Astrocyte (in vitro differentiated cells and primary cell): ENCODE data around the gene CHST15. TPM values are rescaled to one million over a fixed set of nuclear protein-coding genes. Genes with fewer than 3 reads are reported as not detected.

ENCODE experiments used
- DNase-seq: peaks from one replicate; pipeline ENCODE4 v3.0.0-alpha.2; 2010; ENCODE audit warnings: low read depth
- FAIRE-seq: peaks from 2 replicates; lab custom pipeline; 2011; peaks lifted over from hg19 to GRCh38; lab: Jason Lieb, UNC
- H2AFZ ChIP-seq: 2 replicates; pipeline ENCODE4 v1.6.0; 2012; ENCODE audit warnings: low read depth, low read length, inconsistent platforms
- H3K27ac ChIP-seq: 2 replicates; pipeline ENCODE4 v1.5.1; 2011; ENCODE audit warnings: low read depth, low read length, inconsistent platforms
- H3K27me3 ChIP-seq: 2 replicates; pipeline ENCODE4 v1.6.0; 2011; ENCODE audit warnings: low read length, inconsistent platforms; ENCODE audit not compliant: insufficient read depth
- H3K36me3 ChIP-seq: 2 replicates; pipeline ENCODE4 v1.5.1; 2011; ENCODE audit warnings: low read length, inconsistent platforms; ENCODE audit not compliant: insufficient read depth
- H3K4me1 ChIP-seq: 2 replicates; pipeline ENCODE4 v1.5.1; 2011; ENCODE audit warnings: low read length, inconsistent platforms; ENCODE audit not compliant: insufficient read depth
- H3K4me2 ChIP-seq: 2 replicates; pipeline ENCODE4 v1.6.0; 2012; ENCODE audit warnings: low read length, inconsistent platforms
- H3K4me3 ChIP-seq: 2 replicates; pipeline ENCODE4 v1.5.1; 2011; ENCODE audit warnings: low read depth, mild to moderate bottlenecking, low read length, inconsistent platforms; ENCODE audit not compliant: insufficient read depth
- H3K79me2 ChIP-seq: 2 replicates; pipeline ENCODE4 v1.6.0; 2012; ENCODE audit warnings: mild to moderate bottlenecking, low read length, inconsistent platforms; ENCODE audit not compliant: insufficient read depth
- H3K9ac ChIP-seq: 2 replicates; pipeline ENCODE4 v1.6.0; 2012; ENCODE audit warnings: mild to moderate bottlenecking, low read length, inconsistent platforms
- H3K9me3 ChIP-seq: 2 replicates; pipeline ENCODE4 v1.5.1; 2012; ENCODE audit warnings: low read depth, mild to moderate bottlenecking, low read length, inconsistent platforms; ENCODE audit not compliant: insufficient read depth
- H4K20me1 ChIP-seq: 2 replicates; pipeline ENCODE4 v1.6.0; 2012; ENCODE audit warnings: low read length, inconsistent platforms; ENCODE audit not compliant: insufficient read depth
- H3K27ac Mint-ChIP-seq: one replicate; pipeline ENCODE4 v1.8.0; 2021; ENCODE audit warnings: mild to moderate bottlenecking, mixed read lengths; ENCODE audit not compliant: unreplicated experiment
- H3K27me3 Mint-ChIP-seq: one replicate; pipeline ENCODE4 v1.8.0; 2021; ENCODE audit warnings: low read depth, mixed read lengths; ENCODE audit not compliant: unreplicated experiment
- H3K36me3 Mint-ChIP-seq: one replicate; pipeline ENCODE4 v1.8.0; 2021; ENCODE audit warnings: low read depth, mixed read lengths; ENCODE audit not compliant: unreplicated experiment
- H3K4me1 Mint-ChIP-seq: one replicate; pipeline ENCODE4 v1.8.0; 2021; ENCODE audit warnings: low read depth, mixed read lengths; ENCODE audit not compliant: unreplicated experiment
- H3K4me3 Mint-ChIP-seq: one replicate; pipeline ENCODE4 v1.8.0; 2021; ENCODE audit warnings: mild to moderate bottlenecking, moderate library complexity, mixed read lengths; ENCODE audit not compliant: unreplicated experiment
- H3K9me3 Mint-ChIP-seq: one replicate; pipeline ENCODE4 v1.8.0; 2021; ENCODE audit warnings: mild to moderate bottlenecking, mixed read lengths; ENCODE audit not compliant: unreplicated experiment
- EZH2 ChIP-seq: IDR thresholded peaks from 2 replicates; pipeline ENCODE4 v1.6.1; 2012; ENCODE audit warnings: mild to moderate bottlenecking, low read length, inconsistent platforms; ENCODE audit not compliant: insufficient read depth
- total RNA-seq: library from RNA; stranded (reverse); gene quantifications from 2 replicates; pipeline ENCODE4 v1.2.1, GENCODE V29; 2021
- TF ChIP-seq, protein P1 (sequence below): IDR thresholded peaks from 2 replicates; pipeline ENCODE4 v1.5.1; 2011; ENCODE audit warnings: low read depth, mild to moderate bottlenecking, inconsistent platforms, low read length, moderate library complexity; ENCODE audit not compliant: insufficient read depth

CHST15 gene
- total RNA-seq, 1 donor from 2014 or later = 20.6 TPM

- H3K4me3 ChIP-seq = no peak overlapping the region
- peak overlapping the region; percentile 45 for H3K27ac ChIP-seq
- H4K20me1 ChIP-seq = peaks cover 35% of the 10 kb centered on the region
- H3K79me2 ChIP-seq = no peaks in the 10 kb centered on the region
- peak overlapping the region; percentile 33 for H3K9ac ChIP-seq
- FAIRE-seq (no peak), DNase-seq (peak; percentile 92)
- peaks cover 9% of the 10 kb centered on the region for H3K36me3 Mint-ChIP-seq
- peaks cover 31% of the 10 kb centered on the region for H3K4me1 Mint-ChIP-seq
- no peak overlapping the region for H2AFZ ChIP-seq
- peaks cover 4% of the 10 kb centered on the region for H3K27me3 Mint-ChIP-seq
- H3K4me2 ChIP-seq = peak overlapping the region; percentile 64
- H3K9me3 Mint-ChIP-seq = no peaks in the 10 kb centered on the region
- H3K27me3 ChIP-seq = peaks cover 21% of the 10 kb centered on the region
- no peaks in the 10 kb centered on the region for H3K9me3 ChIP-seq
- TF ChIP-seq, protein P1, sequence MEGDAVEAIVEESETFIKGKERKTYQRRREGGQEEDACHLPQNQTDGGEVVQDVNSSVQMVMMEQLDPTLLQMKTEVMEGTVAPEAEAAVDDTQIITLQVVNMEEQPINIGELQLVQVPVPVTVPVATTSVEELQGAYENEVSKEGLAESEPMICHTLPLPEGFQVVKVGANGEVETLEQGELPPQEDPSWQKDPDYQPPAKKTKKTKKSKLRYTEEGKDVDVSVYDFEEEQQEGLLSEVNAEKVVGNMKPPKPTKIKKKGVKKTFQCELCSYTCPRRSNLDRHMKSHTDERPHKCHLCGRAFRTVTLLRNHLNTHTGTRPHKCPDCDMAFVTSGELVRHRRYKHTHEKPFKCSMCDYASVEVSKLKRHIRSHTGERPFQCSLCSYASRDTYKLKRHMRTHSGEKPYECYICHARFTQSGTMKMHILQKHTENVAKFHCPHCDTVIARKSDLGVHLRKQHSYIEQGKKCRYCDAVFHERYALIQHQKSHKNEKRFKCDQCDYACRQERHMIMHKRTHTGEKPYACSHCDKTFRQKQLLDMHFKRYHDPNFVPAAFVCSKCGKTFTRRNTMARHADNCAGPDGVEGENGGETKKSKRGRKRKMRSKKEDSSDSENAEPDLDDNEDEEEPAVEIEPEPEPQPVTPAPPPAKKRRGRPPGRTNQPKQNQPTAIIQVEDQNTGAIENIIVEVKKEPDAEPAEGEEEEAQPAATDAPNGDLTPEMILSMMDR = no peak
- no peak for TF ChIP-seq EZH2
- peaks cover 18% of the 10 kb centered on the region for H3K4me1 ChIP-seq
- H3K36me3 ChIP-seq = no peaks in the 10 kb centered on the region
- H3K4me3 Mint-ChIP-seq = no peak overlapping the region
- peak overlapping the region; percentile 41 for H3K27ac Mint-ChIP-seq
These were observed 29.4 kb downstream of the CHST15 start for GRCh38 chr10:124063750-124064603.

DNA sequence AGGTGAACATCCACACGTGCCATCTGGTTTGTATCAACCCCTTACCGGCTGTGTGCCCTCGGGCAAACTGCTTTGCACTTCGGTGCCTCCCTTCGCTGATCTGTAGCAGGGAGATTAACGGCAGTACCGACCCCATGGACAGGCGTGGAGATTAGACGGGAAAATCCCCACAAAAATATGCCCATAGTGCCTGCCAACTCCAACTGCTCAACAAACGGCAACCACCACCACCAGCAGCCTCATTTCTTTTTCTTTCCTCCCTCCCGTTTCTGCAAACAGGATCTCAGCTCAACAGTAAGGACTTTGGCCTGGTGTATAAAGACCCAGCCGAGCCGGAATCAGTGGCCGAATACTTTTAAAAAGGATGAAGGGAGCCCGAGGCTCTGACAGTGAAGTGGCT lies 31.0 kb downstream of the CHST15 start:
- FAIRE-seq (no peak), DNase-seq (no peak)
- no peaks in the 10 kb centered on the region for H3K79me2 ChIP-seq
- H3K4me2 ChIP-seq = no peak overlapping the region
- H3K36me3 Mint-ChIP-seq = peaks cover 9% of the 10 kb centered on the region
- H3K4me1 Mint-ChIP-seq = peaks cover 28% of the 10 kb centered on the region
- peaks cover 6% of the 10 kb centered on the region for H3K27me3 Mint-ChIP-seq
- no peak overlapping the region for H3K27ac Mint-ChIP-seq
- peaks cover 41% of the 10 kb centered on the region for H4K20me1 ChIP-seq
- H3K4me3 Mint-ChIP-seq = no peak overlapping the region
- no peak for TF ChIP-seq EZH2
- no peak overlapping the region for H2AFZ ChIP-seq
- no peak overlapping the region for H3K27ac ChIP-seq
- no peaks in the 10 kb centered on the region for H3K36me3 ChIP-seq
- H3K4me3 ChIP-seq = no peak overlapping the region
- no peak overlapping the region for H3K9ac ChIP-seq
- H3K4me1 ChIP-seq = peaks cover 18% of the 10 kb centered on the region
- H3K9me3 Mint-ChIP-seq = no peaks in the 10 kb centered on the region
- H3K9me3 ChIP-seq = no peaks in the 10 kb centered on the region
- H3K27me3 ChIP-seq = peaks cover 21% of the 10 kb centered on the region

DNA sequence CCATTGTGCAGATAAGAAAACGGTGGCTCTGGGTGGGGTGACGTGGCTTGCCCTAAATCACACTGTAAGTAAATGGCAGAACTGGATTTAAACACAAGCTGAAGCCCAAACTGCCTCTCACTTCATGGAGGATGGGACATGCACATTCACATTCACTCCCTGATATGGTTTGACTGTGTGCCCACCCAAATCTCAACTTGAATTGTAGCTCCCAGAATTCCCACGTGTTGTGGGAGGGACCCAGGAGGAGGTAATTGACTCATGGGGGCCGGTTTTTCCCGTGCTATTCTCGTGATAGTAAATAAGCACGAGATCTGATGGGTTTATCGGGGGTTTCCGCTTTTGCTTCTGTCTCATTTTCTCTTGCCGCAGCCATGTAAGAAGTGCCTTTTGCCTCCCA lies 32.4 kb downstream of the CHST15 start:
- H3K27me3 Mint-ChIP-seq = peaks cover 6% of the 10 kb centered on the region
- DNase-seq (no peak), FAIRE-seq (no peak)
- Histone ChIP-seq H3K36me3 (no peaks in the 10 kb centered on the region), H3K27me3 (peaks cover 9% of the 10 kb centered on the region), H3K4me3 (no peak overlapping the region), H4K20me1 (peaks cover 32% of the 10 kb centered on the region), H3K27ac (no peak overlapping the region), H3K4me2 (no peak overlapping the region), H3K4me1 (peaks cover 18% of the 10 kb centered on the region), H3K79me2 (no peaks in the 10 kb centered on the region), H3K9me3 (no peaks in the 10 kb centered on the region), H2AFZ (no peak overlapping the region), H3K9ac (no peak overlapping the region)
- peaks cover 9% of the 10 kb centered on the region for H3K36me3 Mint-ChIP-seq
- H3K4me3 Mint-ChIP-seq = no peak overlapping the region
- no peak overlapping the region for H3K27ac Mint-ChIP-seq
- no peak for TF ChIP-seq EZH2
- TF ChIP-seq, protein P1 = no peak
- peaks cover 19% of the 10 kb centered on the region for H3K4me1 Mint-ChIP-seq
- no peaks in the 10 kb centered on the region for H3K9me3 Mint-ChIP-seq
